Erythroblast (primary cell): ENCODE measurements around the gene ADAMTS12.

ENCODE experiments used
- DNase-seq, 2 experiments: peaks; one replicate each; lab custom pipeline; 2025; lab: John Stamatoyannopoulos, UW
- GATA1 ChIP-seq: IDR thresholded peaks from 2 replicates; pipeline ENCODE4 v1.6.1; 2011; ENCODE audit warnings: low read depth, mild to moderate bottlenecking, control low read depth, low read length, moderate library complexity
- POLR2A ChIP-seq: IDR thresholded peaks from 2 replicates; pipeline ENCODE4 v1.6.1; 2011; ENCODE audit warnings: mild to moderate bottlenecking, low read length

ADAMTS12 gene

DNA sequence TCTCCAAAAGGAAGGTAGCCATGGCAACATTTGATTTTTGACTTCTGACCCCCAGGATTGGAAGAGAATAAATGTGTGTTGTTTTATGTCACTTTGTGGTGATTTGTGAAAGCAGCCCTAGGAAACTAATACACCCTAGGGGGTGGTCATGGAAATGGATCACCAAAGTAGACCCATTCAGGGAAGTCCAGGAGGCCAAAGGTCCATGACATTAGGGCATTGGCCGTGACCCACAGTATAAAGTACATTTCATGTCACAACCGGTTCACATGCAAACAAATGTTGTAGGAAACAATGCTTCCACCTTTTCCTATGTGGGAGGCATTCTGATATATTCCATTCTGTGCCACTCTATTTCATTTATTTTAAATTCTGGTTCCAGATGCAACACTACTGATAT, 128.4 kb downstream of the ADAMTS12 start:
- TF ChIP-seq POLR2A (no peak), GATA1 (no peak)
- DNase-seq, result no peak

DNA sequence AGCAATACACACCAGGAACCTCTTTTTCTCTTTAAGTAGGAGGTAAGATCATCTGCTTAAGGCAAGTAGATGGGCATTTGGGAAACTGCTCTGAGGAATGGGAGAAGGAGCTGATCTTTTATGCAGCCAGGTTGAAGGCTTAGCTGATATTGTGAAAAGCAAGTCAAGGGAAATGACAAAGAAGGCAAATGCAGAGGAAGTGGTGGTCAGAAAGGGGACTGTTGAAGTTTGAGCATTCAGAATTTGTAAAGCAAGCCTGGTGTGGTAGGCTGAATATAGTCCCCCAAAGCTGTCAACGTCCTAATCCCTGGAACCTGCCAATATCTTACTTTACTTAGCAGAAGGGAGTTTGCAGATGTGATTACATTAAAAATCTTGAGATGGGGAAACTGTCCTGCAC, 128.9 kb downstream of the ADAMTS12 start:
- TF ChIP-seq POLR2A (no peak), GATA1 (no peak)
- DNase-seq, result no peak

DNA sequence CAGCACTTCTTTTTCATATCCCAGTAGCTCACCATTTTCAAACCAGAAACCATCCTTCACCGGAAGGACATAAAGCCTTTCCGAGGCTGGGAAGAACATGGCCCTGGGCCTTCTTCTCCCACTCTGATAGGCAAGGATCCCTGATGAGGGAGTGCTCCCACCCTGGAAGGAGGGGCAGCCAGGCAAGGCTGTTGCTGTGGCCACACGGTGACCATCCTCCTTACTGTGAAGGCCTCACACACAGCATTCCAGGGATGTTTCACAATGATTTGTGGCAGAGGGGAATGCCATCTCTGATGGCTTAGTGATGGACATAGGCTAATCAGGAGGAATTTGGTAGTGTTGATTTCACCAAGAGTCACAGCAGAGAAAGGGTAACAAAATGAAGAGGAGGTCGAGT, 130.7 kb downstream of the ADAMTS12 start:
- DNase-seq, result no peak
- TF ChIP-seq POLR2A (no peak), GATA1 (no peak)

DNA sequence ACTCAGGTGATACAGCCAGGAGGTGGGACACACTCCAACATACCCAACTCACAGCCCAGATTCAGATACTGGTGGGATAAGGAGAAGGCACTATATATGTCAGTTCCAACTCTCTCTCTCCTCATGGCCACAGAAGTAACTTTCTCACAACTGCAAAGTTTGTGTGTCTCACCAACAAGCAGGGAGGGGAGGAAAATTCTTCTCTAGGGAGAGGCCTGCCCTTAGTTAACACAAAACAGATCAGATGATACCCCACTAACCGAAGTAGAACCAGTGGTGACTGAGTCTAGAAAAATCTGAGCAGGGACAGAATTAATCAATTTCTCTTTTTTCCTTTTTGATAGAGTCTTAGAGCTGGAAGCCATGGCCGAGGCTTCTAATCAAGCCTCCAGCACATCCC, 133.1 kb downstream of the ADAMTS12 start:
- TF ChIP-seq GATA1, result no peak
- DNase-seq, result no peak

DNA sequence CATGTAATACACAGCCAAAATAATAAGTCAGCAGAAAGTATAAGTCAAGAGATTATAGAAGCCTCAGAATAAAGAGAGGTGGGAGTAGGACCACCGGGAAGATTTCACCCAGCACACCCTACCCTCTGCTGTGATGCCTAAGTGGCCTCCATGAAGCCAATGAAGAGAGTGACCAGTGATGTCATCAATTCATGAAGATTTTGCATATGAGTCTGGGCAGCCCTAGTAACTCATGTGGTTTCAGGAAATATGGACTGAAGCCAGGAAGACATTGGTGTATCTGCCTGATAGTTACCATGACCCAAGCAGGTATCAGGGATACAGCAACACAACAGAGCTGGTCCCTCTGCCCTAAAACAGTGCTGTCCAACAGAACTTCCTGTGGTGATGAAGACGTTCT, 135.3 kb downstream of the ADAMTS12 start:
- TF ChIP-seq GATA1 (no peak), POLR2A (no peak)
- no peak for DNase-seq

DNA sequence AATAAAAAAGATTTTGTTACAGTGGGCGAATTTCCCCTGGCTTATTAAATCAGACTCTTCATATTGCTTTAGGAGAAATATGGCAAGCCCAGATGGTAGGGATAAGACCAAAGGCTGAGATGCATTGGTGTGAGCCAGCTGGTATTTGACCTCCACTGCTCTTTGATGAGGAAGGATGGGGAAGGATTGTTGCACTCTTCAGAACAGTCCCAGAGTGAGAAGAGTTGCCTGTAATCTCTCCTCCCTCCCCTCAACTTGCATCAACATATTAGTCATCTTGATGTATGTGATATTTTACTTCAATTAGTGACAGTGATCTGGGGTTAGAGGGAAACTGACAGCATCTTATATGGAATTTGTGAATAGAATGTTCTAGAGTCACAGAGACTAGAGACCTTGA, 136.6 kb downstream of the ADAMTS12 start:
- no peak for DNase-seq
- TF ChIP-seq POLR2A (no peak), GATA1 (no peak)

DNA sequence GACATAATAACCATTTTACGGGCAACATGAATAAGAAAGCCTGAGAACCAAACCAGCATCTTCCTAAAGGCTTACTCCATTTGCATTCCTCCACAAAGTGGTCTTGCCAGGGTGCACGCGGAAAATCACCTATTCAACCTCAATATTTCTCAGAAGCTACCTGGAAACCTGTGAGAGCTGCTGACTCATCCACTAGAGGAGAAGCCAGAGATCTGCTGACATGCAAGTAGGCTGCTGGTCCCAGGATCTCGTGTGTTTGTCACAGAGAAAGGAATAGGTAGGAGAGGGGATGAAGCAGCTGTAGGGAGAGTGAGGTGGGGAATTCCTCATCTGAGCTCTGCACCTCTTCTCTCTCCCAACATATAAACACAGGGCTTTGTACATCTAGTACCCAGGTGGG, 138.1 kb downstream of the ADAMTS12 start:
- DNase-seq, result no peak
- TF ChIP-seq GATA1, result no peak
- no peak for TF ChIP-seq POLR2A

DNA sequence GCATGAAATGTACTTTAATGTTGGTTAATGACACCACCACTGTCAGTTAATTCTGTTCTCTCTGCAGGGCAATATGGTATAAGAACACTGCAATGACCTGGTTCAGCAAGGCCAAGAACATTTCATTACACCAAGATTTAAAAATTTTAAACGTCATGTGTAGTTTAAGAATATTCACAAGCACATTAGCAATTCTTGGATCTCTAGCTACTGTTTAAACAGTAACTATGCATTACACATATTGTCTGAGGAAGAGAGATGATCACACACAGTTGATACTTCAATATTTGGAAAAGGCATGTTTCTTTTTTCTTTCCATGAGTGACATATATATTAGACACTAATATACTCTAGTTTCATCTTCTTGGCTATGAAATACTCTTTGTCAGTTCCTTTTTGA, 143.0 kb downstream of the ADAMTS12 start:
- TF ChIP-seq POLR2A (no peak), GATA1 (no peak)
- no peak for DNase-seq

DNA sequence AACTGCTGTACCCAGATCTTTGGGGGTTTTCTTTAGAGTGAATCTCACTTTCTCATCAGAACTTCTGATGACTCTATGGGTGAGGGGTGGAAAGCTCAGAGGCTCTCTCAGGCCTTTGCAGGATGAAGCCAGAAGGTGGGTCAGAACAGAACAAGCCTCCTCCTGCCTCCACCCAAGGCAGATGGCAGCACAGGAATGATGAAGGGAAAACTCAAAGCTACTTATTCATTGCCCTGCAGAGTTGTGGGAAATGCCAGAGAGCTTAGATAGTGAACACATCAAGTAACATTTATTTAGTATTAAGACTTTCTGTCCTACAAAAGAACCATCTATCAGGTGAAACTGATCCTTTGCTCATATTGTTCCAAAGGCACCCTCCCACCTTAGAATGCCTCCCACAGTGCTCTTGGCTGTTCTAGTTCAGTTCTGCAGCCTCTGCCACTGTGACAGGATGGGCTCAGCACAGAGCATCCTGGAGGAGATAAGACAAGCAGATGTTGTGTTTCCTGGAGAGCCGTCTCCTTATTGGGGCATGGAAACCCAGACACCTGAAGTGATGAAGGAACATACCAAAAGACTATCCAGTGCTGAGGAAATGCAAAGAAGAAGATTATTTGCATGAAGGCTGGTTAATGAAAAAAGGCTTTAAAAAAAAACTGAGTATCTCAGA, 146.6 kb downstream of the ADAMTS12 start:
- no peak for DNase-seq
- TF ChIP-seq GATA1 (no peak), POLR2A (no peak)

DNA sequence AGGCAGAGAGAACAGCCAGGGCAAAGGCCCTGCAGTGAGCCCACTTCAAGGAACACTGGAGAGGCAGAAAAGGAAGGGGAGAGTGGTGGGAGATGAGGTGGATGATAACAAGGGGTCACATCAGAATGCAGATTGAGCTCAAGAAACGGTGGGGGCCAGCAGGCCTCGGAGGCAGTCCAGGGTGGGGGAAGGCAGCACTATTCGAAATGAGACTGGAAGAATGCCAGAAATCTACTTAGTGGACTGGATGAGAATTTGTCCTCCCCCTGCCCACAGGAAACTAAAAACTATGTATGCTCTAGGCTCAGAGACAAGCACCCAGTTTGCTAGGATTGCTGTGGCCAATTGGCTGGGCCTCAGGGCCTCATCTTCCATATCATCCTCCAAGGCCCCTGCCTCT, 148.7 kb downstream of the ADAMTS12 start:
- TF ChIP-seq POLR2A (no peak), GATA1 (no peak)
- DNase-seq, result no peak

DNA sequence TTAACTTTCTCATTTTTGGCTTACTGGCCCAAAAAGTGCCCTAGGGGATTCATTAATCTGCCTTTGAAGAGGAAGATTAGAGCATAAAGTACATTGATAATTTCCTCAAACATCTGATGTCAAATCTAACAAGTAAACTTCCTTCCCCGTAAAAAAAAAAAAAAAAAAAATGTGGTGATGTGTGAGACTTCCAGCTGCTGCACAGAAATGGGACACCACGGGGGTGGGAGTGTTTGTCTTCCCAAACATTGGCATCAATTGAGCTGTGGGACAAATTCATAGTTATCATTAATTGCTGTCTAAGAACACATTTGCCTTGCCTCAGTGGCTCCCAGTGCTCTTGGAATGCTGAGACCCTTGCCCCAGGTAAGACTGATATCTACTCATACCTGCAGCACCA, 149.6 kb downstream of the ADAMTS12 start:
- TF ChIP-seq POLR2A (no peak), GATA1 (no peak)
- no peak for DNase-seq

DNA sequence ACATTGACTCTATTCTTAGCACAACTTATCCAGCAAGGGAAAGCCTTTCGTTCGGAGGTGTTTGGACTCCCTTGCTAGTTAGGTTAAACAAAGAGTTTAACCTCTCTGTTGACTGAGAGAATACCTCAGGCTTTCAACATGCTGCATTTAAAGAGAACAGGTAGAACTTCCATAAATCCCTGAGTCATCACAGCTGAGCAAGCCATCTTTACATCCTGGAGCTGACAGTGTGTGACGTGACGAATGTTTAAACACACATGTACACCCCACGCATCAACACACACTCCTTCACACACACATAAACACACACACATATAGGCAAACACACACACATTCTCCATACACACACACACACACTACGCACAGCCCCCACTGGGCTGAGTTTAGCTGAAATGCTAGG, 152.8 kb downstream of the ADAMTS12 start:
- TF ChIP-seq POLR2A, result no peak
- TF ChIP-seq GATA1, result no peak

DNA sequence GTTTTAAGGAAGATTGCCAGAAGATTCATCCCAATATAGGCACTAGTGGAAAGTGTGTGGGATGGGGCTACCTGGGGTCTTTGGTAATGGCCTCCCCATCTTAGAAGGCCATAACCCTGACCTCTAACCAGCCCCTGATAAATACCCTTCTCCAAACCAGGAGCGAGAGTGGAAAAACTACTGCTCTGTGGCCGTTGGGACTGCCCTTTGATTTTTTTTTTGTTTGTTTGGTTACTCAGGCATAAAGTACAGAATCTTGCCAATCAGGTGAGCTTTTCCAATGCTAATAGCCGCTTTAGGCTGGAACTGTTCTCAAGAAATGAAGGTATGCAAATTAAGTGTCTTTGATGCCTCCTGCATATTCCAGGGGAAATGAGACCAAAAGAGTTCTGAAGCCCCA, 153.7 kb downstream of the ADAMTS12 start:
- TF ChIP-seq POLR2A (no peak), GATA1 (no peak)
- DNase-seq, result no peak

More for the DNA sequence above, 152.8 kb downstream of the ADAMTS12 start:
- DNase-seq, result no peak

DNA sequence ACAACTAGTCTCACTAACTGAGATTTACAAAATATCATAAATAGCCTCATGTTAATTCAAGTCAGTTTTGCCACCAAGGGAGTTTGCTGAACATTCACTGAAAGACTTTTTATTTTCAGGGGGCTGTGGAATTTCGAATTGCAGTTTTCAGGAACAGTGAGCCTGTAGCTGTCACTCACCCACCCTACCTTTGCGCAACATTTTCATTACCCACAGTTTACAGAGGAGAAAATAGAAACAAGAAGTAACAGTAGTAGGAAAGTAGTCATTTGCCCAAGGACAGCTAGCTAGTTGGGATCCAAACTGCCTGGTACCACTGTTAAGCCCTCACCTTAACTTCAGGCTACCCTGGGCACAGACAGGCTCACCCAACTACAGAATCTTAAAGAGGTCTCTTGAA, 154.1 kb downstream of the ADAMTS12 start:
- no peak for TF ChIP-seq POLR2A
- TF ChIP-seq GATA1, result no peak
- no peak for DNase-seq

DNA sequence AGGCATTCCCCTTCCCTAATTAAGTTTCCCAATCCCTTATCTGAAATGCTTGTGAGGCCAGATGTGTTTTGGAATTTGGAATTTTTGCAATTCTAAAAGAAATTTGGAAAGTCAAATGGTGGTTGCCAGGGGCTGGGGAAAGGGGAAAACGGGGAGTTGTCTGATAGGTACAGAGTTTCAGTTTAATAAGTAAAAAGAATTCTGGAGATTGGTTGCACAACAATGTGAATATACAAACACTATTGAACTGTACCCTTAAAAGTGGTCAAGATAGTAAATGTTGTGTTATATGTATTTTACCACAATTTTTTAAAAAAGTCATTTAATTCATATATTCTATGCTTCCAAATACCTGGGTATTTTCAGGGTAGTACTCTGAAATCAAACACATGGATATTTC, 154.5 kb downstream of the ADAMTS12 start:
- no peak for TF ChIP-seq GATA1
- no peak for TF ChIP-seq POLR2A
- no peak for DNase-seq

DNA sequence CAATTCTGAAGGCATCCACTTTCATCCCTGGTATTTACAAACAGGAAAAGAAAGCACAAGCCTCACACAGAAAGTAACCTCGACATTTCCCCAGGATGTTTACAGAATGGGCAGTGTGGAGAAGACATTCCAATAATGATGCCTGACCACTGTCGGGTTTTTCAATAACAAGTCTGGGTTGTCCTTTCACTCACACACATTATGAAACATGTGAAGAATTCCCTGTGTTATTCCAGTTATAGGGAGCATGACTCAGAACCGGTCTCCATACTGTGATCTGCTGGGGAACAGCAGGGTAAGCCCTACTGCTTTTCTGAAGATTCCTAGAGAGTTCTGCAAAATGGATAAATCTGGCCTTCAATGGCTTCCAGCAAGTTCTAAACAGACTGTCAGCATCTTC, 155.3 kb downstream of the ADAMTS12 start:
- TF ChIP-seq GATA1 (no peak), POLR2A (no peak)
- no peak for DNase-seq
